ENCODE results near the gene KCNK15.

The KCNK15 gene

GRCh38 chr20:44792796-44793195 lies 47.1 kb downstream of the KCNK15 start:
- no peak for DNase-seq

DNA sequence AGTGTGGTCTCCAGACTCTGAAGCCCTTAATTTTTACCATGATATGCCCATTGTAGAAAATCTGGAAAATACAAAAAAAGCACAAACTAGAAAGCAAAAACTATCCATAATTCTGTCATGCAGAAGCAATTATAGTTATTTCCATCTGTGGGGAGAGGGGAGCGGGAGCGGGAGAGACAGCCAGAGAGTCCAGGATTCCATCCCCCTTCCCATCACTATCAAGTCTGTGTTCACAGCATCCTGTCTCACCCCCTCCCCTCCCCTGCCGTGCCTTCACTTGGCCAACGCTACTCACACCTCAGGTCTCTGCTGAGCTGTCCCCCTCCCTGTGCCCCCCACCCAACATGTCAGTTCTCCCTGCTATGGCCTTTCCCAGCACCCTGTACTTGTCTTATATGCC lies 50.2 kb downstream of the KCNK15 start:
- DNase-seq = no peak

GRCh38 chr20:44796311-44796710 lies 50.6 kb downstream of the KCNK15 start:
- no peak for DNase-seq

- DNase-seq = no peak
These were observed 51.2 kb downstream of the KCNK15 start for GRCh38 chr20:44796758-44797457.

GRCh38 chr20:44799691-44800090 lies 54.0 kb downstream of the KCNK15 start:
- DNase-seq = no peak

GRCh38 chr20:44800391-44801046 lies 54.9 kb downstream of the KCNK15 start:
- DNase-seq = no peak
